HepG2 (cell line): ENCODE data around the gene PFKM. TPM values are rescaled to one million over a fixed set of nuclear protein-coding genes. Genes with fewer than 3 reads are reported as not detected.

Experiments
- ATAC-seq: fragments of 200-7000 bp; cut with Tn5 transposase; 3 replicates; pipeline ENCODE4 v1.9.1; 2020; ENCODE audit warnings: mild to moderate bottlenecking, moderate library complexity
- BruUV-seq: library from RNA; stranded (reverse); fragments of 400-500 nt; replicated peaks from 2 replicates; lab custom pipeline; 2021; lab: Mats Ljungman, UMichigan
- CTCF ChIA-PET: fragments of 300-600 bp; formaldehyde crosslinking; extraction: SDS; loops from one replicate; lab custom pipeline; 2021; ENCODE audit warnings: low total read pairs, inconsistent platforms, low intra/inter-chr PET ratio; lab: Yijun Ruan, JAX
- POLR2A ChIA-PET: fragments of 350-600 bp; sonication (Branson Sonifier 250); formaldehyde crosslinking; loops from one replicate; lab custom pipeline; 2020; ENCODE audit warnings: antibody characterized with exemption, inconsistent platforms; lab: Yijun Ruan, JAX
- DNase-seq: peaks from one replicate; pipeline ENCODE4 v3.0.0-alpha.2; 2015; ENCODE audit warnings: low spot score
- FAIRE-seq: peaks from 3 replicates; lab custom pipeline; 2011; peaks lifted over from hg19 to GRCh38; lab: Jason Lieb, UNC
- H2AFZ ChIP-seq: one replicate; pipeline ENCODE4 v1.6.1; 2011; ENCODE audit warnings: low read length, inconsistent platforms
- H3K27ac ChIP-seq: fragments of 300-600 bp; 3 replicates; pipeline ENCODE4 v1.8.0; 2011; ENCODE audit warnings: mixed run types, mild to moderate bottlenecking, mixed read lengths, low read length, inconsistent platforms; ENCODE audit not compliant: insufficient read depth; ENCODE audit errors: extremely low read length
- H3K27me3 ChIP-seq, 2 experiments: fragments of 200-600 bp in 1 of 2; 2 replicates in 1 of 2; 3 replicates in 1 of 2; pipeline versions ENCODE4 v1.6.0 to v1.8.0; 2011; ENCODE audit warnings: low read length in 2 of 2, mild to moderate bottlenecking in 2 of 2, moderate library complexity in 2 of 2, inconsistent platforms in 1 of 2; ENCODE audit not compliant: insufficient read depth in 2 of 2, control insufficient read depth in 1 of 2
- H3K36me3 ChIP-seq, 2 experiments: fragments of 200-600 bp in 1 of 2; replicated peaks in 1 of 2; 2 replicates in 1 of 2; 3 replicates in 1 of 2; pipeline versions ENCODE4 v1.5.1 to v1.8.0; 2011; ENCODE audit warnings: low read length in 2 of 2, inconsistent platforms in 1 of 2; ENCODE audit not compliant: insufficient read depth in 2 of 2, control insufficient read depth in 1 of 2
- H3K4me1 ChIP-seq: 2 replicates; pipeline ENCODE4 v1.5.1; 2012; ENCODE audit warnings: low read length, inconsistent platforms; ENCODE audit not compliant: insufficient read depth
- H3K4me2 ChIP-seq: 2 replicates; pipeline ENCODE4 v1.6.0; 2011; ENCODE audit warnings: low read depth, low read length, inconsistent platforms
- H3K4me3 ChIP-seq, 3 experiments: fragments of 200-600 bp in 1 of 3; sonication (generic), shearing (Covaris generic) in 1 of 3; replicated peaks in 1 of 3; 2 replicates each; pipeline ENCODE4 v1.5.1; 2011 to 2016; ENCODE audit warnings: low read length in 3 of 3, inconsistent platforms in 2 of 3, low read depth in 2 of 3, mild to moderate bottlenecking in 2 of 3, control low read depth in 1 of 3, mixed read lengths in 1 of 3; ENCODE audit not compliant: insufficient read depth in 1 of 3
- H3K79me2 ChIP-seq: one replicate; pipeline ENCODE4 v1.6.1; 2011; ENCODE audit warnings: low read length, inconsistent platforms; ENCODE audit not compliant: insufficient read depth
- H3K9ac ChIP-seq: 2 replicates; pipeline ENCODE4 v1.6.0; 2011; ENCODE audit warnings: mild to moderate bottlenecking, low read depth, low read length, inconsistent platforms; ENCODE audit not compliant: insufficient read depth
- H3K9me3 ChIP-seq: 2 replicates; pipeline ENCODE4 v1.5.1; 2012; ENCODE audit warnings: mild to moderate bottlenecking, low read length
- H4K20me1 ChIP-seq: 2 replicates; pipeline ENCODE4 v1.6.0; 2011; ENCODE audit warnings: inconsistent platforms, mild to moderate bottlenecking, low read length, moderate library complexity; ENCODE audit not compliant: insufficient read depth
- BHLHE40 ChIP-seq: IDR thresholded peaks from 2 replicates; pipeline ENCODE4 v1.6.1; 2011; ENCODE audit warnings: low read length, improper control_type of control experiment
- GPN1 ChIP-seq: sonication (generic); formaldehyde crosslinking; IDR thresholded peaks from 2 replicates; pipeline ENCODE4 v1.5.1; 2020; ENCODE audit warnings: missing genetic modification reagents, borderline replicate concordance
- HDAC6 ChIP-seq: fragments of 200-600 bp; sonication (generic); IDR thresholded peaks from 2 replicates; pipeline ENCODE4 v1.7.0; 2017; ENCODE audit warnings: mild to moderate bottlenecking, antibody characterized with exemption, low read length, low read depth
- POLR2A ChIP-seq, 2 experiments: IDR thresholded peaks; 2 replicates each; pipeline ENCODE4 v1.6.1; 2011; ENCODE audit warnings: low read depth in 2 of 2, low read length in 2 of 2, mild to moderate bottlenecking in 1 of 2, moderate library complexity in 1 of 2; ENCODE audit not compliant: insufficient read depth in 1 of 2
- RAD21 ChIP-seq: fragments of 450-650 bp; formaldehyde crosslinking; IDR thresholded peaks from 2 replicates; pipeline ENCODE4 v1.5.0; 2020; ENCODE audit warnings: mild to moderate bottlenecking
- SRSF9 ChIP-seq: fragments of 200-400 bp; formaldehyde crosslinking; IDR thresholded peaks from 2 replicates; pipeline ENCODE4 v1.6.1; 2018; ENCODE audit warnings: borderline replicate concordance, mild to moderate bottlenecking, low read depth, low read length; ENCODE audit not compliant: insufficient read depth, poor library complexity, severe bottlenecking
- STAG1 ChIP-seq: sonication (generic); formaldehyde crosslinking; IDR thresholded peaks from 2 replicates; pipeline ENCODE4 v1.4.0; 2020; ENCODE audit warnings: missing genetic modification reagents
- ZBTB3 ChIP-seq: sonication (generic); formaldehyde crosslinking; IDR thresholded peaks from 2 replicates; pipeline ENCODE4 v1.4.0; 2020; ENCODE audit warnings: low read depth, mild to moderate bottlenecking, moderate library complexity, missing genetic modification reagents, borderline replicate concordance
- ZNF124 ChIP-seq: sonication (generic); formaldehyde crosslinking; IDR thresholded peaks from 2 replicates; pipeline ENCODE4 v1.4.0; 2020; ENCODE audit warnings: missing genetic modification reagents
- ZNF564 ChIP-seq: sonication (generic); formaldehyde crosslinking; IDR thresholded peaks from 2 replicates; pipeline ENCODE4 v1.8.1; 2023; ENCODE audit warnings: mild to moderate bottlenecking, missing genetic modification reagents
- ZNF605 ChIP-seq: sonication (generic); formaldehyde crosslinking; IDR thresholded peaks from 2 replicates; pipeline ENCODE4 v1.8.0; 2022; ENCODE audit warnings: mild to moderate bottlenecking, missing genetic modification reagents
- WGBS: methylation state at CpG from one replicate; pipeline ENCODE4 v1.1.6; 2017; ENCODE audit warnings: low lambda C conversion rate; 5-methylcytosine and 5-hydroxymethylcytosine counted together
- in situ Hi-C: cut with HindIII; loops from 2 replicates; pipeline ENCODE4 v1.10.0; 2017; ENCODE audit warnings: low pct_unique_long_range_greater_than_20kb; ENCODE audit not compliant: extremely low pct_ligation_motif_present
- intact Hi-C: fragments of 100-400 bp; cut with micrococcal nuclease; formaldehyde crosslinking; loops from one replicate; pipeline ENCODE4 v1.10.0; 2022; ENCODE audit not compliant: unreplicated experiment
- polyA plus RNA-seq, 8 experiments: library from polyadenylated mRNA; depleted of rRNA in 3 of 8; stranded (reverse) in 7 of 8; unstranded in 1 of 8; fragments of >200 nt; fragmentation: Illumina TruSeq in 4 of 8; extraction: Trizol in 4 of 8; gene quantifications; 2 replicates each; pipeline versions ENCODE4 v1.2.1 to v1.2.3, GENCODE V29; 2011 to 2016; ENCODE audit warnings: low read depth in 4 of 8, missing spikeins in 1 of 8, mixed read lengths in 1 of 8; ENCODE audit not compliant: insufficient read depth in 1 of 8
- total RNA-seq, 5 experiments: library from RNA; depleted of rRNA; stranded (reverse); fragments of >200 nt; fragmentation: Illumina TruSeq; extraction: Trizol; gene quantifications; 2 replicates each; pipeline ENCODE4 v1.2.3, GENCODE V29; 2016; ENCODE audit warnings: low read depth in 1 of 5
- TF ChIP-seq, protein P1 (sequence below): sonication (generic); formaldehyde crosslinking; conservative IDR thresholded peaks from 2 replicates; pipeline ENCODE4 v1.4.0; 2020; ENCODE audit warnings: mild to moderate bottlenecking, missing genetic modification reagents, moderate library complexity
- TF ChIP-seq, protein P2 (sequence below): IDR thresholded peaks from 2 replicates; pipeline ENCODE4 v1.4.0; 2020; ENCODE audit warnings: mild to moderate bottlenecking, missing genetic modification reagents
- TF ChIP-seq, protein P3 (sequence below): sonication (generic); formaldehyde crosslinking; IDR thresholded peaks from 2 replicates; pipeline ENCODE4 v1.5.0; 2020; ENCODE audit warnings: mild to moderate bottlenecking, missing genetic modification reagents, moderate library complexity

Gene PFKM
- total and polyA plus RNA-seq, 2 of the 13 experiments (the other 11 are each of a cell fraction or from before 2014, with no cell fraction given), result 1.9 to 2.4 TPM

DNA sequence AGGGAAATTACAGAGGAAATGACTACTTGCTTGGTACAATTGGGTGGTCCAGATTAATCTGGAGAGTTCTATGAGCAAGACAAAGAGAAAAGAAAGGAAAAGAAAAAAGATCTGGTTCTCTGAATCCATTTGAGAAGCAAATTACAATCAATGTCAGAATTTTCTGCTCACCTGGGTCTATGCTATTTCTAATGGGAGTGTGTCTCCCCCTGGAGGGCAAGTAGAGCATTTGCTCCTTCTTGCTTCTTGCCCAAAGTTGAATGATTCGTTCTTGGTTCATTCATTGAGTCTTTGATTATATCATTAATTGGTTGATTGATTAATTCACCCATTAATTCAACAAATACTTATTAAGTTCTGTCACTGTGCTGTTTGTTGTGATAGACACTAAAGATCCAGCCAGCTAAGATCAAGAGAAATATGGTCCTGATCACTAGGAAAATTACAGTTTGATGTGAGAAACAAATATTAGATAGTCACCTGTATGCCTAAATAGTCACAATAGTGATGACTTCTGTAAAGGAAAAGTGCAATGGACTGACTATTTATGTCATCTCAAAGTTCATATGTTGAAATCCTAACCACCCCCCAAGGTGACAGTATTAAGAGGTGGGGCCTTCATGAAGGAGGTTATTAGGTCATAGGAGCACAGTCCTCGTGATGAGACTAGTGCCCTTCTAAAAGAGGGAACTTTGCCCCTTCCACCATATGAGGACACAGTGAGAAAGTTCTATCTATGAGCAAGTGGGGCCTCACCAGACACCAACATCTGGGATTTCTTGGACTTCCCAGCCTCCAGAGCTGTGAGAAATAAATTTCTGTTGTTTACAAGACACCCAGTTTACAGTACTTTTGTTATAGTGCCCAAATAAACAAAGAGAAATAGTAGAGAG is 46.2 kb downstream of the PFKM start:
- H4K20me1 ChIP-seq, result no peaks in the 10 kb centered on the region
- ChIA-PET CTCF (interaction anchor here (1.1 to 1.4 kb wide), 4 partner anchors 81 to 265 kb away, joined by 3 to 6 read pairs (median 4); partner anchors contain the start of gene TMEM106C), POLR2A (no interaction called here)
- FAIRE-seq, result peak; percentile 90
- H3K27me3 ChIP-seq, result no peaks in the 10 kb centered on the region
- no TSS peak for BruUV-seq
- in situ Hi-C loops, result loop anchor here (10.0 kb wide), 3 partner anchors 81 to 261 kb away; partner anchors contain the start of gene VDR
- peak; percentile 44 for DNase-seq
- no peak overlapping the region for H3K4me3 ChIP-seq
- no peak overlapping the region for H2AFZ ChIP-seq
- intact Hi-C loops, result loop anchor here (1.0 to 10.0 kb wide), 4 partner anchors 81 to 265 kb away; partner anchors contain the start of gene TMEM106C
- no peak overlapping the region for H3K27ac ChIP-seq
- H3K9ac ChIP-seq, result no peak overlapping the region
- H3K4me1 ChIP-seq, result peaks cover 8% of the 10 kb centered on the region; the same call in 1 of the 2 replicates
- H3K4me2 ChIP-seq, result no peak overlapping the region
- no peaks in the 10 kb centered on the region for H3K36me3 ChIP-seq
- 0 out of 3 replicates have a peak, but pooled peaks have one; percentile 48 for ATAC-seq
- no peaks in the 10 kb centered on the region for H3K9me3 ChIP-seq
- WGBS, result 0% methylated on average over 2 of the region's 2 CpGs
- no peaks in the 10 kb centered on the region for H3K79me2 ChIP-seq
- TF ChIP-seq, protein P1, sequence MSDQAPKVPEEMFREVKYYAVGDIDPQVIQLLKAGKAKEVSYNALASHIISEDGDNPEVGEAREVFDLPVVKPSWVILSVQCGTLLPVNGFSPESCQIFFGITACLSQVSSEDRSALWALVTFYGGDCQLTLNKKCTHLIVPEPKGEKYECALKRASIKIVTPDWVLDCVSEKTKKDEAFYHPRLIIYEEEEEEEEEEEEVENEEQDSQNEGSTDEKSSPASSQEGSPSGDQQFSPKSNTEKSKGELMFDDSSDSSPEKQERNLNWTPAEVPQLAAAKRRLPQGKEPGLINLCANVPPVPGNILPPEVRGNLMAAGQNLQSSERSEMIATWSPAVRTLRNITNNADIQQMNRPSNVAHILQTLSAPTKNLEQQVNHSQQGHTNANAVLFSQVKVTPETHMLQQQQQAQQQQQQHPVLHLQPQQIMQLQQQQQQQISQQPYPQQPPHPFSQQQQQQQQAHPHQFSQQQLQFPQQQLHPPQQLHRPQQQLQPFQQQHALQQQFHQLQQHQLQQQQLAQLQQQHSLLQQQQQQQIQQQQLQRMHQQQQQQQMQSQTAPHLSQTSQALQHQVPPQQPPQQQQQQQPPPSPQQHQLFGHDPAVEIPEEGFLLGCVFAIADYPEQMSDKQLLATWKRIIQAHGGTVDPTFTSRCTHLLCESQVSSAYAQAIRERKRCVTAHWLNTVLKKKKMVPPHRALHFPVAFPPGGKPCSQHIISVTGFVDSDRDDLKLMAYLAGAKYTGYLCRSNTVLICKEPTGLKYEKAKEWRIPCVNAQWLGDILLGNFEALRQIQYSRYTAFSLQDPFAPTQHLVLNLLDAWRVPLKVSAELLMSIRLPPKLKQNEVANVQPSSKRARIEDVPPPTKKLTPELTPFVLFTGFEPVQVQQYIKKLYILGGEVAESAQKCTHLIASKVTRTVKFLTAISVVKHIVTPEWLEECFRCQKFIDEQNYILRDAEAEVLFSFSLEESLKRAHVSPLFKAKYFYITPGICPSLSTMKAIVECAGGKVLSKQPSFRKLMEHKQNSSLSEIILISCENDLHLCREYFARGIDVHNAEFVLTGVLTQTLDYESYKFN (CRISPR knock-in tag), result no peak
- TF ChIP-seq, protein P2, sequence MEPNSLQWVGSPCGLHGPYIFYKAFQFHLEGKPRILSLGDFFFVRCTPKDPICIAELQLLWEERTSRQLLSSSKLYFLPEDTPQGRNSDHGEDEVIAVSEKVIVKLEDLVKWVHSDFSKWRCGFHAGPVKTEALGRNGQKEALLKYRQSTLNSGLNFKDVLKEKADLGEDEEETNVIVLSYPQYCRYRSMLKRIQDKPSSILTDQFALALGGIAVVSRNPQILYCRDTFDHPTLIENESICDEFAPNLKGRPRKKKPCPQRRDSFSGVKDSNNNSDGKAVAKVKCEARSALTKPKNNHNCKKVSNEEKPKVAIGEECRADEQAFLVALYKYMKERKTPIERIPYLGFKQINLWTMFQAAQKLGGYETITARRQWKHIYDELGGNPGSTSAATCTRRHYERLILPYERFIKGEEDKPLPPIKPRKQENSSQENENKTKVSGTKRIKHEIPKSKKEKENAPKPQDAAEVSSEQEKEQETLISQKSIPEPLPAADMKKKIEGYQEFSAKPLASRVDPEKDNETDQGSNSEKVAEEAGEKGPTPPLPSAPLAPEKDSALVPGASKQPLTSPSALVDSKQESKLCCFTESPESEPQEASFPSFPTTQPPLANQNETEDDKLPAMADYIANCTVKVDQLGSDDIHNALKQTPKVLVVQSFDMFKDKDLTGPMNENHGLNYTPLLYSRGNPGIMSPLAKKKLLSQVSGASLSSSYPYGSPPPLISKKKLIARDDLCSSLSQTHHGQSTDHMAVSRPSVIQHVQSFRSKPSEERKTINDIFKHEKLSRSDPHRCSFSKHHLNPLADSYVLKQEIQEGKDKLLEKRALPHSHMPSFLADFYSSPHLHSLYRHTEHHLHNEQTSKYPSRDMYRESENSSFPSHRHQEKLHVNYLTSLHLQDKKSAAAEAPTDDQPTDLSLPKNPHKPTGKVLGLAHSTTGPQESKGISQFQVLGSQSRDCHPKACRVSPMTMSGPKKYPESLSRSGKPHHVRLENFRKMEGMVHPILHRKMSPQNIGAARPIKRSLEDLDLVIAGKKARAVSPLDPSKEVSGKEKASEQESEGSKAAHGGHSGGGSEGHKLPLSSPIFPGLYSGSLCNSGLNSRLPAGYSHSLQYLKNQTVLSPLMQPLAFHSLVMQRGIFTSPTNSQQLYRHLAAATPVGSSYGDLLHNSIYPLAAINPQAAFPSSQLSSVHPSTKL (CRISPR knock-in tag), result no peak
- TF ChIP-seq STAG1, result peak; percentile 91
- TF ChIP-seq, protein P3, sequence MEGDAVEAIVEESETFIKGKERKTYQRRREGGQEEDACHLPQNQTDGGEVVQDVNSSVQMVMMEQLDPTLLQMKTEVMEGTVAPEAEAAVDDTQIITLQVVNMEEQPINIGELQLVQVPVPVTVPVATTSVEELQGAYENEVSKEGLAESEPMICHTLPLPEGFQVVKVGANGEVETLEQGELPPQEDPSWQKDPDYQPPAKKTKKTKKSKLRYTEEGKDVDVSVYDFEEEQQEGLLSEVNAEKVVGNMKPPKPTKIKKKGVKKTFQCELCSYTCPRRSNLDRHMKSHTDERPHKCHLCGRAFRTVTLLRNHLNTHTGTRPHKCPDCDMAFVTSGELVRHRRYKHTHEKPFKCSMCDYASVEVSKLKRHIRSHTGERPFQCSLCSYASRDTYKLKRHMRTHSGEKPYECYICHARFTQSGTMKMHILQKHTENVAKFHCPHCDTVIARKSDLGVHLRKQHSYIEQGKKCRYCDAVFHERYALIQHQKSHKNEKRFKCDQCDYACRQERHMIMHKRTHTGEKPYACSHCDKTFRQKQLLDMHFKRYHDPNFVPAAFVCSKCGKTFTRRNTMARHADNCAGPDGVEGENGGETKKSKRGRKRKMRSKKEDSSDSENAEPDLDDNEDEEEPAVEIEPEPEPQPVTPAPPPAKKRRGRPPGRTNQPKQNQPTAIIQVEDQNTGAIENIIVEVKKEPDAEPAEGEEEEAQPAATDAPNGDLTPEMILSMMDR (CRISPR knock-in tag), result peak; percentile 81
- peak; percentile 57; the same call in 1 of the 2 replicates for TF ChIP-seq ZNF564 (CRISPR knock-in tag)
- no peak for TF ChIP-seq BHLHE40
- no peak for TF ChIP-seq HDAC6
- TF ChIP-seq GPN1 (CRISPR knock-in tag), result no peak
- no peak for TF ChIP-seq SRSF9
- TF ChIP-seq ZBTB3 (CRISPR knock-in tag), result no peak
- TF ChIP-seq RAD21 (CRISPR knock-in tag), result peak; percentile 68
- no peak for TF ChIP-seq POLR2A (IDR thresholded peaks at IDR 0.05; ENCODE audit: insufficient read depth in 1 of 2, low read depth in 2 of 2, low read length in 2 of 2)
- no peak for TF ChIP-seq ZNF605
- no peak for TF ChIP-seq ZNF124
